Small intestine (tissue), 7 donors: Measurements from ENCODE around the gene SEMA3B. TPM values are rescaled to one million over a fixed set of nuclear protein-coding genes. Genes with fewer than 3 reads are reported as not detected.
"Not testable (repeated sequence)": the region's sequence is repeated elsewhere in the genome, so short reads cannot be mapped to it uniquely, and the experiment has no call there.

Experiments
- DNase-seq, 2 donors: peaks; one replicate each; pipeline versions ENCODE4 v3.0.0 to v3.0.0-alpha.2; 2013
- FAIRE-seq: peaks from 2 replicates; lab custom pipeline; 2012; peaks lifted over from hg19 to GRCh38; lab: Jason Lieb, UNC
- H3K27ac ChIP-seq, 3 donors: one replicate each; pipeline ENCODE4 v1.5.1; 2013; ENCODE audit warnings: low read length in 2 of 3, mild to moderate bottlenecking in 2 of 3, control low read depth in 1 of 3, inconsistent platforms in 1 of 3, low read depth in 1 of 3, moderate library complexity in 1 of 3
- H3K27me3 ChIP-seq, 3 donors: one replicate each; pipeline ENCODE4 v1.6.1; 2013; ENCODE audit warnings: low read length in 3 of 3, inconsistent platforms in 1 of 3; ENCODE audit not compliant: control insufficient read depth in 3 of 3, insufficient read depth in 3 of 3
- H3K36me3 ChIP-seq, 3 donors: one replicate each; pipeline ENCODE4 v1.6.1; 2013; ENCODE audit warnings: low read length in 3 of 3, inconsistent platforms in 1 of 3, low read depth in 1 of 3, mild to moderate bottlenecking in 1 of 3, moderate library complexity in 1 of 3; ENCODE audit not compliant: control insufficient read depth in 3 of 3, insufficient read depth in 2 of 3
- H3K4me1 ChIP-seq, 3 donors: one replicate each; pipeline ENCODE4 v1.6.1; 2013; ENCODE audit warnings: low read length in 2 of 3, inconsistent platforms in 1 of 3, low read depth in 1 of 3, mild to moderate bottlenecking in 1 of 3, moderate library complexity in 1 of 3; ENCODE audit not compliant: control insufficient read depth in 3 of 3, insufficient read depth in 2 of 3
- H3K4me3 ChIP-seq, 3 donors: one replicate each; pipeline ENCODE4 v1.5.1; 2013; ENCODE audit warnings: low read length in 3 of 3, control low read depth in 1 of 3, inconsistent platforms in 1 of 3, low read depth in 1 of 3, mild to moderate bottlenecking in 1 of 3, moderate library complexity in 1 of 3
- H3K9me3 ChIP-seq, 2 donors: one replicate each; pipeline ENCODE4 v1.6.1; 2013; ENCODE audit warnings: low read depth in 1 of 2, low read length in 1 of 2; ENCODE audit not compliant: control insufficient read depth in 2 of 2, insufficient read depth in 1 of 2
- WGBS, 3 donors: extraction: QIAGEN DNeasy Blood & Tissue Kit; methylation state at CpG; one replicate each; pipeline ENCODE4 v1.1.7; 2013; 5-methylcytosine and 5-hydroxymethylcytosine counted together
- polyA plus RNA-seq, 4 donors: library from polyadenylated mRNA; stranded (reverse) in 3 of 4; unstranded in 1 of 4; fragments of 200-250 nt in 3 of 4; fragments of 120-200 nt in 1 of 4; gene quantifications; one replicate each; pipeline versions ENCODE4 v1.2.1 to v1.2.3, GENCODE V29; 2013
- donor health status: healthy with polysubstance abuse.
- donor health status: control.
- donor health status: control.
- donor health status: Bipolar disorder and iron deficiency.
- donor health status: healthy.

Gene SEMA3B
- polyA plus RNA-seq, 4 donors, result 39.2 to 204 (median 154) TPM

DNA sequence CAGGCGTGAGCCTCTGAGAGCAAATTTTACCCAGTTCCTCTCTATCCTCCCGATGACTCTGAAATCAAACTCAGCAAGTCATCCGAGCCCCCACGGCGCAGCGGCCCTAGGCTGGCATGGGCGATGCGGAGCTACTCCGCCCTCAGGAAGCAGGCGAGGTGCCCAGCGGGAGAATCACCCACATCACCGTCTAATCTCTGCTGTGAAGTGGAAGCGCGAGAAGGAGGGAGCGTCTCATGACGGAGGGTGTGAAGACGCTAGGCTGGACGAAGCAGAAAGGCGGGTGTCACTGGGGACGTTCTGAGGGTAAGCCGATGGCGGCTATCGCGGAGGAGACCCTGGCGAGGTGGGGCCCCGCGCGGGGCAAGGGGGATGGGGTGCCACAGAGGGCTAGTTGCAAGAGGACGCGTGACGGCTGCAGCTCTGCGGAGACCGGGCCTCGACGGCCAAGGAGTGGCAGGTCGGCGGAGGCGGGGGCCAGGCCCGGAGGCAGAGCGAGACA lies 42.0 kb upstream of the SEMA3B start:
- Histone ChIP-seq H3K36me3 (no peaks in the 10 kb centered on the region), H3K9me3 (no peaks in the 10 kb centered on the region), H3K27me3 (peaks cover 0 to 14% (median 0%) of the 10 kb centered on the region in 3 donors), H3K27ac (peak overlapping the region in 1 of 3 donors; percentile 13), H3K4me3 (peak overlapping the region; percentile 33 to 48 (median 35)), H3K4me1 (peaks cover 0 to 15% (median 0%) of the 10 kb centered on the region in 3 donors)
- 1% methylated on average over 28 to 40 of the region's 40 CpGs for WGBS, 3 donors
- DNase-seq (peak in 1 of 2 donors; percentile 47), FAIRE-seq (no peak)

DNA sequence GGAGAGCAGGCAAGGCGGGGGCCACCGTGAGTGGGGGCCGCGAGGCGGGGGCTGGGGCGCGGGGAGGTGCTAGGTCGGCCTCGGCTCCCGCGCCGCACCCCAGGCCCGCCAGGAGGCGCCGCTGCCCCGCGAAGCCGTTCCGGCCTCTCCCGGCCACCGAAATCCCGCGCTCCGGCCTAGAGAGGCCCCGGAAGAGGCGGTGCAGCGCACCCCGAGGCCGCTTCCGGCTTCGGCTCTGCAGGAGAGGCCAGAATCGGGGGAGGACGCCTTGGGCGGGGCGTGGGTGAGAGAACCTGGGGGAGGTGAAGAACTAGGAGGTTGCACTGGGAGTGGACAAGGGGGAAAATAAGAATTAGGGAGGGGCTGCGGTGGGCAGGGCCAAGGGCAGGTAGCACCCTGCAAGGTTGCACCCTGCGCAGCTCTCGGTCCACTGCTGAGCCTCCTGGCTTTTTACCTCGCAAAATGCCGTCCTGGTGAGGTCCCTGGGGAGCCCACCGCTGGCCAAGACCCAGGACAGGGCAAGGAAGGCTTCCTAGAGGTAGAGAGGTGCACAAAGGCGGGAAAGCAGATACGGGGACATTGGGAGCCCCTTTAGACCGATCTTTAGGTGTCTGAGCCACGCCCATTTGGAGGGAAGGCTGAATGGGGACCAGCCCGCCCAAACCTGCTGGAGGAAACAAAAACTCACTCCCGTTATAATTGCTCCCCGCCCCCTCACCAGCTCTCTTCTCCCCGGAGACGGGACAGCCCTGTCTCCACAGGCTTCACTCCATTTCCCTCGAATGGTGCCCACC lies 41.4 kb upstream of the SEMA3B start:
- H3K4me1 ChIP-seq, result peaks cover 0 to 14% (median 0%) of the 10 kb centered on the region in 3 donors
- DNase-seq (peak; percentile 94 to 96), FAIRE-seq (no peak)
- H3K9me3 ChIP-seq, result no peaks in the 10 kb centered on the region
- H3K36me3 ChIP-seq, result no peaks in the 10 kb centered on the region
- H3K27me3 ChIP-seq, result peaks cover 0 to 14% (median 0%) of the 10 kb centered on the region in 3 donors
- peak overlapping the region; percentile 46 to 90 (median 80) for H3K27ac ChIP-seq
- peak overlapping the region; percentile 35 to 67 (median 60) for H3K4me3 ChIP-seq
- 0 to 1% (median 0%) methylated on average over 36 to 51 of the region's 51 CpGs for WGBS, 3 donors

DNA sequence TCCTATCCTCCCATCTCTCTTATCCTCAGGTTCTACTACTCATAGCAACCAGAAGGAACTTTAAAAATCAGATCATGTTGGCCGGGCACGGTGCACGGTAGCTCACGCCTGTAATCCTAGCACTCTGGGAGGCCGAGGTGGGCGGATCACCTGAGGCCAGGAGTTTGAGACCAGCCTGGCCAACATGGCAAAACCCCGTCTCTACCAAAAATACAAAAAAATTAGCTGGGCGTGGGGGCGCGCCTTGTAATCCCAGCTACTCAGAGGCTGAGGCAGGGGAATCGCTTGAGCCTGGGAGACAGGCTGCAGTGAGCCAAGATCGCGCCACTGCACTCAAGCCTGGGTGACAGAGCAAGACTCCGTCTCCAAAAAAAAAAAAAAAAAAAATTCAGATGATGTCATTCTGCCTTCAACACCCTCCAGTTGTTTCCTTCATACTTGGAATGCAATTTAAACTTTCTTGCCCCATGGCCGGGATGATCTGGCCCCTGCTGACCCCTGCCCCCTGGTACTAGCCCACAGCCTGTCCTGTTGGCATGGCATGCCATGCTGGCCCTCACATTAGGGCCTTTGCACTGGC lies 40.7 kb upstream of the SEMA3B start:
- 27 to 46% (median 40%) methylated on average over 14 to 15 of the region's 15 CpGs for WGBS, 3 donors
- Histone ChIP-seq H3K4me3 (peak overlapping the region in 1 of 3 donors; percentile 67), H3K27me3 (peaks cover 0 to 14% (median 0%) of the 10 kb centered on the region in 3 donors), H3K27ac (peak overlapping the region in 2 of 3 donors; percentile 80 to 90), H3K4me1 (peaks cover 0 to 14% (median 0%) of the 10 kb centered on the region in 3 donors)
- FAIRE-seq, H3K9me3 ChIP-seq, DNase-seq, H3K36me3 ChIP-seq: not testable (repeated sequence)

DNA sequence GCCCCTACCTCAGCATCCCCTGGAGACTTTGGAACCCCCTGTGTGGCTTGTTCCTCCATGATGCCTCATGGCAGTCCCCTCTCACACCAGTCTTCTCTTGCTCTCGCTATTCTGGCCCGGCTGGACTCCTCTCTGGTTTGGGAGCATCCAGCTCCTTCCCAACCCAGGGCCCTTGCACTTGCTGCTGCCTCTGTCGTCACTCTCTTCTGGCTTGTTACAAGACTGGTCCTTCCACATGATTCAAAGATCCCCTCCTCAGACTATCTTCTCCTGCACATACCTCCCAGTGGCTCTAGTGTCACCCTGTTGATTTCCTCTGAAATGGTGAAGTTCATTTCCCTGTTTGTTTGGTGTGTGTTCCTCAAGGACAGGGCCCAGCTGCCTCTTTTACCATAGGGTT lies 39.5 kb upstream of the SEMA3B start:
- Histone ChIP-seq H3K36me3 (no peaks in the 10 kb centered on the region), H3K27ac (peak overlapping the region in 1 of 3 donors; percentile 17), H3K4me3 (no peak overlapping the region), H3K27me3 (peaks cover 0 to 14% (median 0%) of the 10 kb centered on the region in 3 donors), H3K4me1 (peaks cover 0 to 17% (median 0%) of the 10 kb centered on the region in 3 donors), H3K9me3 (no peaks in the 10 kb centered on the region)
- FAIRE-seq (no peak), DNase-seq (no peak)
- 89 to 95% (median 93%) methylated on average over 3 of the region's 3 CpGs for WGBS, 3 donors

DNA sequence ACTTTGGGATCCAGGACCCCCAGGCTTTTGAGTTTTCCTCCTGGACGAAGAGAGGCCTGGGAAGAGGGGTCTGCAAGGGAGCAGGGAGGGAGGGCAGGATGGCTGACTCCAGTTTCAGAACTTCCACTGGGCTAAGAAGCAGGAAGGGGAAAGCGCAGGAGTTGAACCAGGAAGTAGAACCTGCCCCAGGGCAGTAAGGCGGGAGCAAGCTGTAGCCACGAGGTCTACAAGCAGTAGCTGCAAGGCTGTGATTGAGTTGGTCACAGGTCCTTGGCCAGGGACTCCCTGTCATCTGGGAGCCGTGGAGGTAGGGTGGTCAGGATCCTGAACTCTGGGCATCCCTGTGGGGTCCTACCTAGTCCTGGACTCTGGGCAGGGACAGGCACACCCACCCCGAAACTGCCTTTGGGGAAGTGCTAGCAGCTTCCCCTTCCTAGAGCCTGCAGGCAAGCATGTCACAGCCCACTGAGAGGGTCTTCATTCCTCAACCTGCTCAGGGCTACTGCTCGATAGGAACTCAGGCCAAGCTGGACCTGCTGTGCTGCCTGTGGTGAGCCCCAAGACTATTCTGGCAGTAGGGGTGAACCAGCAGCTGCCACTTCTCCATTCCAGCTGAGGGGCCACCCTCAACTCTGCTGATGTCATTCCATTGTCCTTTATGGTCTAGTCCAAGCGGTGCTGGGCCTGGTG lies 38.7 kb upstream of the SEMA3B start:
- FAIRE-seq (no peak), DNase-seq (no peak)
- H3K9me3 ChIP-seq, result no peaks in the 10 kb centered on the region
- WGBS, 3 donors, result 76 to 80% (median 79%) methylated on average over 8 of the region's 8 CpGs
- H3K36me3 ChIP-seq, result no peaks in the 10 kb centered on the region
- peak overlapping the region in 1 of 3 donors; percentile 22 for H3K27ac ChIP-seq
- H3K27me3 ChIP-seq, result peaks cover 0 to 10% (median 0%) of the 10 kb centered on the region in 3 donors
- H3K4me3 ChIP-seq, result no peak overlapping the region
- H3K4me1 ChIP-seq, result peaks cover 0 to 20% (median 0%) of the 10 kb centered on the region in 3 donors

DNA sequence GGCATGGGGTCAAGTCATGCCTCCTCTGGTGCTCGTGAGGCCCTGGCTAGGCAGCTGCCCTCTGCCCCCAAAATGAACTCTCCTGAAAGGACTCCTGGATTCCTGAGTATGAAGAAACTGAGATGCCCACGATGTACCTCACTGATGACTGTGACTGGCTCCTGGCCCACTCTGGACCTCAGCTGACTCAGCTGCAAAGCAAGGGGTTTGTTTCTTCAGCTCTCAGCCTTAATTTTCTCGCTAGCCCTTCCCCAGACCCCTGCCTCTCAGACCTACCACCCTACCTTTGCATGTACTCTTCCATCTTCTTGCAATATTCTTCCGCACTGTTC lies 38.2 kb upstream of the SEMA3B start:
- FAIRE-seq, result no peak
- 83 to 87% (median 84%) methylated on average over 4 of the region's 4 CpGs for WGBS, 3 donors
- peaks cover 0 to 23% (median 0%) of the 10 kb centered on the region in 3 donors for H3K4me1 ChIP-seq
- DNase-seq, result no peak
- H3K27ac ChIP-seq, result peak overlapping the region in 1 of 3 donors; percentile 22
- no peak overlapping the region for H3K4me3 ChIP-seq
- H3K9me3 ChIP-seq, result no peaks in the 10 kb centered on the region
- H3K36me3 ChIP-seq, result no peaks in the 10 kb centered on the region
- H3K27me3 ChIP-seq, result peaks cover 0 to 5% (median 0%) of the 10 kb centered on the region in 3 donors

DNA sequence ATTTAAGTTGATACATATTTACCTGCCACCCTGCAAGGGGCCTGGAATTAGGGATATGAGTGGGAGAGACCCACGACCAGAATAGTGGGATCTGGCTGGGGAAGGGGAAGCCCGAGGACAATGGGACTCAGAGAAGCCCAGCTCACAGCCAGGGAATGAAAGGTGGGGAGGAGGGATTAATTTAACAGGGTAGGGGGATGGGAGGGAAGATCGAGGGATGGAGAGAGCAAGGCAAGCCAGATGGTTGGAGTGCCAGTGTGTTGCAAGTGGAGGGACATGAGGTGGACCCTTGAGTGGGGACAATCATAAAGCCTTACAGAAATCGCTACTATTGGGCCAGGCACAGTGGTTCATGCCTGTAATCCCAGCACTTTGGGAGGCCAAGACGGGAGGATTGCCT lies 37.4 kb upstream of the SEMA3B start:
- WGBS, 3 donors, result 80 to 85% (median 80%) methylated on average over 5 of the region's 5 CpGs
- Histone ChIP-seq H3K27me3 (no peaks in the 10 kb centered on the region), H3K36me3 (no peaks in the 10 kb centered on the region), H3K27ac (no peak overlapping the region), H3K9me3 (no peaks in the 10 kb centered on the region), H3K4me1 (peaks cover 0 to 20% (median under 1%) of the 10 kb centered on the region in 3 donors), H3K4me3 (no peak overlapping the region)
- no peak for FAIRE-seq
- no peak for DNase-seq

DNA sequence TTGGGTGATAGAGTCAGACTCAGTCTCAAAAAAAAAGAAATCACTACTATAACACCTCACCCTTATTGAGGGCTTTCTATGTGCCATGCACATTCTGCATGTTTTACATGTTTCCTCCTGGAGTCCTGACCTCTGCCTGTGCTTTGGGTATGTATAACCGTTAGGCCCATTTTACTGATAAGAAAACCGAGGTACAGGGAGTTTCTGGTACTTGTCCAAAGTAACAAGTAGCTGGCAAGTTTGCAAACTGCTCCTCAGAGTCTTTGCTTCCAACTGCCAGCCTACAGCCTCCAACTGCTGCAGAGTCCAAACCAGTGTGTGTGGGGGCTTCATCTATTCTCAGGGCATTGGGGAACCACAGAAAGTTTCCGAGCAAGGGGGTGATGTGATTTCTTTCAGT lies 36.6 kb upstream of the SEMA3B start:
- Histone ChIP-seq H3K9me3 (no peaks in the 10 kb centered on the region), H3K4me1 (peaks cover 0 to 14% (median 4%) of the 10 kb centered on the region in 3 donors), H3K36me3 (no peaks in the 10 kb centered on the region), H3K27me3 (no peaks in the 10 kb centered on the region), H3K27ac (no peak overlapping the region), H3K4me3 (no peak overlapping the region)
- FAIRE-seq (no peak), DNase-seq (no peak)
- 45 to 78% (median 59%) methylated on average over 3 of the region's 3 CpGs for WGBS, 3 donors
